DMS53 treated with DMSO at 0.1 percent for 48 hours (cell line): Measurements from ENCODE around the gene LCK.
"Not testable (repeated sequence)": the region's sequence is repeated elsewhere in the genome, so short reads cannot be mapped to it uniquely, and the experiment has no call there.

Source experiments
- DNase-seq: peaks from one replicate; lab custom pipeline; 2025; ENCODE audit not compliant: unreplicated experiment; lab: John Stamatoyannopoulos, UW

LCK gene

DNA sequence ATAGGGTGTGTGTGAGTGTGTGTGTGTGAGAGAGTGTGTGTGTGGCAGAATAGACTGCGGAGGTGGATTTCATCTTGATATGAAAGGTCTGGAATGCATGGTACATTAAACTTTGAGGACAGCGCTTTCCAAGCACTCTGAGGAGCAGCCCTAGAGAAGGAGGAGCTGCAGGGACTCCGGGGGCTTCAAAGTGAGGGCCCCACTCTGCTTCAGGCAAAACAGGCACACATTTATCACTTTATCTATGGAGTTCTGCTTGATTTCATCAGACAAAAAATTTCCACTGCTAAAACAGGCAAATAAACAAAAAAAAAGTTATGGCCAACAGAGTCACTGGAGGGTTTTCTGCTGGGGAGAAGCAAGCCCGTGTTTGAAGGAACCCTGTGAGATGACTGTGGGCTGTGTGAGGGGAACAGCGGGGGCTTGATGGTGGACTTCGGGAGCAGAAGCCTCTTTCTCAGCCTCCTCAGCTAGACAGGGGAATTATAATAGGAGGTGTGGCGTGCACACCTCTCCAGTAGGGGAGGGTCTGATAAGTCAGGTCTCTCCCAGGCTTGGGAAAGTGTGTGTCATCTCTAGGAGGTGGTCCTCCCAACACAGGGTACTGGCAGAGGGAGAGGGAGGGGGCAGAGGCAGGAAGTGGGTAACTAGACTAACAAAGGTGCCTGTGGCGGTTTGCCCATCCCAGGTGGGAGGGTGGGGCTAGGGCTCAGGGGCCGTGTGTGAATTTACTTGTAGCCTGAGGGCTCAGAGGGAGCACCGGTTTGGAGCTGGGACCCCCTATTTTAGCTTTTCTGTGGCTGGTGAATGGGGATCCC, 22.5 kb downstream of the LCK start:
- no peak for DNase-seq

DNA sequence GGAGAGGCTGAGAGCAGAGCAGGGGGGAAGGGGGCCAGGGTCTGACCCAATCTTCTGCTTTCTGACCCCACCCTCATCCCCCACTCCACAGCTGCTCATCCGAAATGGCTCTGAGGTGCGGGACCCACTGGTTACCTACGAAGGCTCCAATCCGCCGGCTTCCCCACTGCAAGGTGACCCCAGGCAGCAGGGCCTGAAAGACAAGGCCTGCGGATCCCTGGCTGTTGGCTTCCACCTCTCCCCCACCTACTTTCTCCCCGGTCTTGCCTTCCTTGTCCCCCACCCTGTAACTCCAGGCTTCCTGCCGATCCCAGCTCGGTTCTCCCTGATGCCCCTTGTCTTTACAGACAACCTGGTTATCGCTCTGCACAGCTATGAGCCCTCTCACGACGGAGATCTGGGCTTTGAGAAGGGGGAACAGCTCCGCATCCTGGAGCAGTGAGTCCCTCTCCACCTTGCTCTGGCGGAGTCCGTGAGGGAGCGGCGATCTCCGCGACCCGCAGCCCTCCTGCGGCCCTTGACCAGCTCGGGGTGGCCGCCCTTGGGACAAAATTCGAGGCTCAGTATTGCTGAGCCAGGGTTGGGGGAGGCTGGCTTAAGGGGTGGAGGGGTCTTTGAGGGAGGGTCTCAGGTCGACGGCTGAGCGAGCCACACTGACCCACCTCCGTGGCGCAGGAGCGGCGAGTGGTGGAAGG, 23.7 kb downstream of the LCK start:
- no peak for DNase-seq

DNA sequence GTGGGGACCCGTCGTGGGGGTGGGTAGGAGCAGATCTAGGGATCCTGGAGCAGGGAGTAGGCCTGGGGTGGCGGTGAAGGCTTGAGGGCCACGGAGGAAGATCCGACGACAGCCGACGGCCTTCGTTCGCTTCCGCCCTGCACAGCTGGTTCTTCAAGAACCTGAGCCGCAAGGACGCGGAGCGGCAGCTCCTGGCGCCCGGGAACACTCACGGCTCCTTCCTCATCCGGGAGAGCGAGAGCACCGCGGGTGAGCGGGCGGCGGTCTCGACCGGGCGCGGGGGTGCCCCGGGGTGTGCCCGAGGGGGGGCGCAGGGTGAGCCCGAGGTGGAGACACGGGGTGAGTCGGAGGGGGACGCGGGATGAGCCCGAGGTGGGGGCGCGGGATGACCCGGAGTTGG, 24.4 kb downstream of the LCK start:
- DNase-seq: peak; percentile 20

DNA sequence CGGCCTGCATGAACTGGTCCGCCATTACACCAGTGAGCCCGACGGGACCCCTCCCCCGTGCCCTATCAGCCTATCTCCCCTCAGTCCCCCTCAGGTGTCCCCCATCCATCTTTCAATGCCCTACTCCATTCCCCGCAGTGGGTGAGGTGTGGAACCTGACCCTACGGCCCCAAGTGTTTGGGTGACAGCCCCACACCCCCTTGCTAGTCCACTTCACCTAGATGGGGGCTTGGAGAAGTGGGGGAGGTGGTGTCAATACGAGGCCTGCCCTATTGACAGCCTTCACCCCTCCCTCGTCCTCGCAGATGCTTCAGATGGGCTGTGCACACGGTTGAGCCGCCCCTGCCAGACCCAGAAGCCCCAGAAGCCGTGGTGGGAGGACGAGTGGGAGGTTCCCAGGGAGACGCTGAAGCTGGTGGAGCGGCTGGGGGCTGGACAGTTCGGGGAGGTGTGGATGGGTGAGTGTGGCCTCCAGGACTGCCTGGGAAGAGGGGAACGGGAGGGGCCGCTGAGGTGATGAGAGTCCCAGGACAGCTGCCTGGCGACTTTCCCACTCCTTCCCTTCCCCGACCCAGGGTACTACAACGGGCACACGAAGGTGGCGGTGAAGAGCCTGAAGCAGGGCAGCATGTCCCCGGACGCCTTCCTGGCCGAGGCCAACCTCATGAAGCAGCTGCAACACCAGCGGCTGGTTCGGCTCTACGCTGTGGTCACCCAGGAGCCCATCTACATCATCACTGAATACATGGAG, 25.1 kb downstream of the LCK start:
- DNase-seq: no peak

DNA sequence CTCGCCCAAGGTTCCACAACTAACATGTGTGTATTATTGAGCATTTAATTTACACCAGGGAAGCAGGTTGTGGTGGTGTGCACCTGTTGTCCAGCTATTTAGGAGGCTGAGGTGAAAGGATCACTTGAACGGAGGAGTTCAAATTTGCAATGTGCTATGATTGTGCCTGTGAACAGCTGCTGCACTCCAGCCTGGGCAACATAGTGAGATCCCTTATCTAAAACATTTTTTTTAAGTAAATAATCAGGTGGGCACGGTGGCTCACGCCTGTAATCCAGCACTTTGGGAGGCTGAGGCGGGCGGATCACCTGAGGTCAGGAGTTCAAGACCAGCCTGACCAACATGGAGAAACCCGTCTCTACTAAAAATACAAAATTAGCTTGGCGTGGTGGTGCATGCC, 33.7 kb downstream of the LCK start:
- DNase-seq: not testable (repeated sequence)

DNA sequence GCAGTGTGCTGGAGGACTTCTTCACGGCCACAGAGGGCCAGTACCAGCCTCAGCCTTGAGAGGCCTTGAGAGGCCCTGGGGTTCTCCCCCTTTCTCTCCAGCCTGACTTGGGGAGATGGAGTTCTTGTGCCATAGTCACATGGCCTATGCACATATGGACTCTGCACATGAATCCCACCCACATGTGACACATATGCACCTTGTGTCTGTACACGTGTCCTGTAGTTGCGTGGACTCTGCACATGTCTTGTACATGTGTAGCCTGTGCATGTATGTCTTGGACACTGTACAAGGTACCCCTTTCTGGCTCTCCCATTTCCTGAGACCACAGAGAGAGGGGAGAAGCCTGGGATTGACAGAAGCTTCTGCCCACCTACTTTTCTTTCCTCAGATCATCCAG, 34.6 kb downstream of the LCK start:
- no peak for DNase-seq

DNA sequence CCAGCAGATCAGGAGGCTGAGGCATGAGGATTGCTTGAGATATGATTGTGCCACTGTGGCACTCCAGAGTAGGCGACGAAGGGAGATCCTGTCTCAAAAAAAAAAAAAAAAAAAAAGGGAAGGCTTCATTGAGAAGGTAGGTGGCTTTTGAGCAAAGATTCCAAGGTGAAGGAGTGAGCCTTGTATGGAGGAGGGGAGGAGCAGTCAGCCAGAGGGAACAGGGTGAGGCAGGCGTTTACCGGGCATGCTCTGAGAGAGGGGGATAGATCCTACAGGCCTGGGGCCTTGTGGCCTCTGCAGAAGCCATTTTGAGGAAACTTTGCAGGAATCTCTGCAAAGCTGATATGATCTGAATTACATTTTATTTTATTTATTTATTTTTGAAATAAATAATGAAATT, 35.7 kb downstream of the LCK start:
- DNase-seq: no peak

DNA sequence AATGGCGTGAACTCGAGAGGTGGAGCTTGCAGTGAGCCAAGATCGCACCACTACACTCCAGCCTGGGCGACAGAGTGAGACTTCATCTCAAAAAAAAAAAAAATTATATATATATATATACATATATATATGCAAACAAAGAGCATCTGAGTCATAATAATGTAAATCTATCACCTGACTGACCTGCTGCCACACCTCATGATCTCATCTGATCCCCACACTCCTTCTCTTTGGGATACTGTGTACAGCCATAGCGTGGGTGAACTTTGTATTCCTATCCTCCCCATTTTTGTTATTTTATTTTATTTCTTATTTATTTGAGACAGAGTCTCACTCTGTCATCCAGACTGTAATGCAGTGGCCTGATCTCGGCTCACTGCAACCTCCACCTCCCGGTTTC, 38.2 kb downstream of the LCK start:
- DNase-seq: peak; percentile 21

DNA sequence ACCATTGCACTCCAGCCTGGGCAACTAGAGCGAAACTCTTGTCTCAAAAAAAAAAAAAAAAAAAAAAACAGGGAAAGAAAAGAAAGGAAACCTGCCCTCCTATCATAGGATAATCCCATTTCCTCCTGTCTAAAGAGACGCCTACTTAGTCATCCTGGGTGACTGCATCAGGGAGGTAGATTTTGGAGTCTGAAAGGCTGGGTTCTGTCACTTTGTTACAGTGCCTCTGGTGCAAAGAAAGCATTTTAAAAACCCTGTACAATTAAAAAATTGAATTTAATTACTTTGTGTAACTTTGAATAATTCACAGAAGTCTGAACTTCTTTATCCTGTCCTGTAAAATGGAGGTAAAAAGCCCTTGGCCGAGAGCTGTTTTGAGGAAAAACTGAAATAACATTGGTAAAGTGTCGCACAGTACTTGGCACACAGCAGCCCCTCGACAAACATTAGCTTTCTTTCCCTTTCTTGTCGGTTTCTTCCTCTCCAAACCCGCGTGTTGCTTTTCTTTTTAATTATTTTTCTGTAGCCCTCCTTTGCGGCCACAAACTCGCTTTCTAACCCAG, 40.2 kb downstream of the LCK start:
- peak; percentile 69 for DNase-seq

DNA sequence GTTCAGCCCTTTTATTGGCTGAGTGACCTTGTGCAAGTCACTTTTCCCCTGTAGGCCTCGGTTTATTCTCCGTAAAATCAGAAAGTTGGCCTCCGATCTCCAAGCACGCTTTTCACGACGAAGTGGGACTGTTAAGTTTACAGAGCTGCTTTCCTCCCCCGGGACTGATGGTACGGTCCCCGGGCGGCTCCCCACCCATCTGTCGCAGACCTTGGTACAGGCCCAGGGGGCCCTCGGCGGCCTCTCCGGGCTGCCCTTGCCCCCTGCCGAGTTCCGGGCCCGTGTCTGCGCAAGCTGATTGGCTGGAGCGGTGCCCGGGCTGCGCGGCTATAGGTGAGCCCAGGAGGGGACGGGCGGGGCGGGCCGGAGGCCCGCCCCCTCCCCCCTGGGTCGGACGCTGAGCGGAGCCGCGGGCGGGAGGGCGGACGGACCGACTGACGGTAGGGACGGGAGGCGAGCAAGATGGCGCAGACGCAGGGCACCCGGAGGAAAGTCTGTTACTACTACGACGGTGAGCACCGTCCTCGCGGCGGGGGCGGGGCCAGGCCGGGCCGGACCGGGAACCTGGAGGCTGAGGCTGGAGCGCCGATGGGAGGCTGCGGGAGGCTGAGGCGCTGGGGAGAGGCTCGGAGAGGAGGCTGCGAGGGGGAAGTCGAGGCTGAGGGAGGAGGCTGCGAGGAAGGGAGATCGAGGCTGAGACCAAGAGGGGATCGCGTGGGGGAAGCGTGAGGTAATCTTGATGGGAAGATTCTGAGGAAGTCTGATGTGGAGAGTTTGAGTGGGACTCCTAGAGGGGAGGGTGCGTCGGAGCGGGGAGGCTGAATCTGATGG, 40.9 kb downstream of the LCK start, which contains the start of gene HDAC1:
HDAC1 (plus strand) TSS at position 376 of the 831 bp plus-strand sequence; CDS start at position 463, 87 bp downstream.
- DNase-seq: peak; percentile 94

DNA sequence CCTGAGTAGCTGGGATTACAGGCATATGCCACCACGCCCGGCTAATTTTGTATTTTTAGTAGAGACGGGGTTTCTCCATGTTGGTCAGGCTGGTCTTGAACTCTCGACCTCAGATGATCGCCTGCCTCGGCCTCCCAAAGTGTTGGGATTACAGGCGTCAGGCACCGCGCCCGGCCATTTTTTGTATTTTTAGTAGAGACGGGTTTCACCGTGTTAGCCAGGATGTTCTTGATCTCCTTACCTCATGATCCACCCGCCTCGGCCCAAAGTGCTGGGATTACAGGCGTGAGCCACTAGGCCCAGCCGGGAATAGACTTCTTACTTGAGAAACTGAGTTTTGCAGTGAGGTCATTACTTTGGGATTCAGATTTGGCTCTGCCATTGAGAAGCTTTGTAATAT, 47.1 kb downstream of the LCK start:
- DNase-seq: not testable (repeated sequence)

DNA sequence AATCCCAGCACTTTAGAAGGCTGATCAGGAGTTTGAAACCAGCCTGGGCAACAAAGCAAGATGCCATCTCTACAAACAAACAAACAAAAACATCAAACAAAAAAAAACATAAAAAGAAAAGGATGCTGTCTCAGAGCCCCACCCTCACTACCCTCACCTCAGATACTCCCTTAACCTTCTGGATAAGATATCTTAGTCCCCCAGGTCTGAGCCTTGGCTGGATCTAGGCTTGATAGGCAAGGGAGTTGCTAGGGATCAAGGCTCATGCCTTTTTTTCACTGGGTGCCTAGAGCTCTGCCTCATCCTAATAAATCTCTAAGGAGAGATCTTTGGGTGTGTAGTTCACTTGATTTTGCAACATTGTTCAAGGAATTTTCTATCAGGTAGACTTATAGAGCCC, 48.3 kb downstream of the LCK start:
- no peak for DNase-seq

DNA sequence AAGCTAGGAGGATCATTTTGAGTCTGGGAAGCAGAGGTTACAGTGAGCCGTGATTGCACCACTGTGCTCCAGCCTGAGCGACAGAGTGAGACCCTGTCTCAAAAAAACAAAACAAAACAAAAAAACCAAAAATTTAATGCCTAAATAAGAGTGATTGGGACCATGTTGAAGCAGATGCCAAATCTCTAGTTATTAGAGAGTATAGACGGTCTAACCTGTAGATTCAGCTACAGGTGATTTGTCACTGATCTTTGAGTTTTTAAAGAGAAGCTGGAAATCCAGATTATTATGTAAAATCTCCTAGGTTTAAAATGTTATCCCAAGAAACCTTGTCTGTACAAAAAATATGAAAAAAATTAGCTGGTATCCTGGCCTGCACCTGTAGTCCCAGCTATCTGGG, 52.3 kb downstream of the LCK start:
- no peak for DNase-seq

DNA sequence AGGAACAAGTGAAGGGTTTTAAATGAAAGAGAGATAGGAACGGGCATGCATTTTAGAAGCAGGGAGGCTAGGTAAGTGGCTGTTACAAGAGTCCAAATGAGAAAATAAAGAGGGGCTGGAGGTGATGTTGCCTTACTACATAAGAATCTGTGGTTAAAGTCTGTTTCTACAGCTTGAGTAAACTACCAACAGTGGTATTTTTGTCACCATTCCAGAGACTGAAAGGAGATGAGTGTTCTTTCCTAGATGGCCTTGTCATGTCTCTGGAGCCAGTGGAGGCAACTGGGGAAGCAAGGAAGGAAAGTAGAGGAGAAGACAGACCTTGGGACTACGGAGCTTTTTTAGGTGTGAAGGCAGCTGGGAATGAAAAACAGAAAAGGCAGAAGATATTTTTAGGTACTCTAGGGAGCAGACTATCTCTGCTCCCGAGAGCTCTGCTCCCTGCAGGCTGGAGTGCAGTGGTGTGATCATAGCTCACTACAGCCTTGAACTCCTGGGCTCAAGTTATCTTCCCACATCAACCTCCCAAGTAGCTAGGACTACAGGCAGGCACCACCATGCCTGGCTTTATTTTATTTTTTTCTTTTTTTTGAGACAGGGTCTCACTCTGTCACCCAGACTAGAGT, 53.0 kb downstream of the LCK start:
- DNase-seq: no peak

DNA sequence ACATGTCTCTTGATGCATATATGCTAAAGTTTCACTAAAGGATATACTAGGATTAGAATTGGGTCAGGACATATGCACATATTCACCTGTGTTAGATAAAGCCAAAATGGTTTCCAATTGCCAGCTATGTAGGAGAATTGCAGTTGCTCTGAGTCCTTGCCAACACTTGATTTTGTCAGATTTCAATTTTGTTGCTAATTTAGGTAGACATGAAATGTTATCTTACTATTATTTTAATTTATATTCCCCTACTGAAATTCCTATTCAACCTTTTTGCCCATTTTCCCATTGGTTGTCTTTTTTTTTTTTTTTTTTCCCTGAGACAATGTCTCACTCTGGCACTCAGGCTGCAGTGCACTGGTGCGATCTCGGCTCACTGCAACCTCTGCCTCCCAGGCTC, 54.2 kb downstream of the LCK start:
- no peak for DNase-seq

DNA sequence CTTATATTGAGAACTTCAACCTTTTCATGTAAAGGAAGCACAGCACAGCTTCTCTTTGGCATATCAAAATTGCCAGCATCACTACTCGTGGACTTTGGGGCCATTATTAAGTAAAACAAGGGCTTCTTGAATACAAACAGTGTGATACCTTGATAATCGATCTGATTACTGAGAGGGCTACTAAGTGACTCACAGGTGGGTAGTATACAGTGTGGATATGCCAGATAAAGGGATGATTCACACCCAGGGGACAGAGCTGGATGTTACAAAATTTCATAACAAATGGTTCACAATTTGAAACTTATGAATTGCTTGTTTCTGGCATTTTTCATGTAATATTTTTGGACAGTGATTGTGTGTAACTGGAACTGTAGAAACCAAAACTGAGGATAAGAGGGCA, 56.3 kb downstream of the LCK start:
- DNase-seq: no peak

DNA sequence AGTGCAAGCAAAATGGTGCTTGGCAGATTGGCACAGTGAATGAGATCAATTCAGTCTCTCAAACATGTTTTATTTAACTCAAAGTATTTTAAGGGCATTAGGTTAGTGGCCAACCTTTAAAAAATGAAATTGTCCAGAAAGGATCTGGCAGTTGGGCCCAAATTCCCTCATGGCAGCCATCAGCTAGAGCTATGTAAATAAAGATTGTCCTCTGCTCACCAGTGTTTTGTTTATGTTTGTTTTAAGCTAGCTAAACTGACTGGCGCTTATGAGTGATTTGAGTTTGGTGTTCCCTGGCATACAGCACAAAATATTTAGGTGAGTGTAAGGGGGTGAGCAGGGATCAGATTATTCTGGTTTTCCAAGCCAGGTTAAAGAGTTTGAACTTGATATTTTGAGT, 58.9 kb downstream of the LCK start:
- no peak for DNase-seq

DNA sequence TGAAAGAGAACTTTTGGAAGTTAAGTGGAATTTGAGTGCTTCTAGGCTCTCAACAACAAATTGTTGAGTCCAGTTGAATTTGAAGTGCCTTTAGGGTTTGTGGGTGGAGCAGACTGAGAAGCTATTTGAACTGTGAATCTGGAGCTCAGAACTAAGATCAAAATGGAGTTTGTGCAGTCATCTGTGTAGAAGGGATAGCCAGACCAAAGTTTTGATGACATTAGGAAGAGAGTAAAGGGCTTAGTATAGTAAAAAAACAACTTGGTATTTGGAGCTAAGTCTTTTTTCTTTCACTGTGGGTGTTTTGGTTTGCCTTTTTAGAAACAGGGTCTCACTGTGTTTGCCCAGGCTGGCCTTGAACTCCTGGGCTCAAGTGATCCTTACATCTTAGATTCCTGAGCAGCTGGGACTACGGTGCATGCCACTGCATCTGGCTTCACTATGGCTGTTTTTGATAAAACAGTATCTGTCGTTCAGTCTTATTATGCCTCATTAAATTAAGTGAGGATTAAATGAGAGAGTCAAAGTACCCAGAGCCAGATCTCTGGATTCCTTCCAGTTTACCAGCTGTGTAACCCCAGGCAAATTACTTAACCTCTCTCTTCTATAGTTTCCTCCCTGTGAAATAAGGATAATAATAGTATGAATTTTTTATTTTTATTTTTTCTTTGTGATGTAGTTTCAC, 60.8 kb downstream of the LCK start:
- DNase-seq: no peak

DNA sequence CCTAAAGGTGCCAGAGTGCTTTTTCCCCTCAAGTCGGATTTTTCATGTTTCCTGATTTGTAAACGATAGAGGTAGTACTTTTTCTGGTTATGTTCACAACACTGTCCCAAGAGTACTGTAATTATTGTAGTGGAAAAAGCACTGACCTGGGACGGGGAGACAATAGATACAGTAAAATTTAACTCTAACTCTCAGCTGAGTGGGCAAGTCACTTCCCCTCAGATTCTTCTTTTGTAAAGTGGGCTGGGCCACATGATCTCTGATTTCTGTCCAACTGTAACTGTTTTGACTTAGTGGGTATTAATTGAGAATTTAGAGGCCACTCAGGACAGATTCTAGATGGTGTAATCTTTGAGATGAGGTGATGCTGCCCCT, 65.8 kb downstream of the LCK start:
- no peak for DNase-seq
